ENCODE results near the gene PODXL2.

DNA sequence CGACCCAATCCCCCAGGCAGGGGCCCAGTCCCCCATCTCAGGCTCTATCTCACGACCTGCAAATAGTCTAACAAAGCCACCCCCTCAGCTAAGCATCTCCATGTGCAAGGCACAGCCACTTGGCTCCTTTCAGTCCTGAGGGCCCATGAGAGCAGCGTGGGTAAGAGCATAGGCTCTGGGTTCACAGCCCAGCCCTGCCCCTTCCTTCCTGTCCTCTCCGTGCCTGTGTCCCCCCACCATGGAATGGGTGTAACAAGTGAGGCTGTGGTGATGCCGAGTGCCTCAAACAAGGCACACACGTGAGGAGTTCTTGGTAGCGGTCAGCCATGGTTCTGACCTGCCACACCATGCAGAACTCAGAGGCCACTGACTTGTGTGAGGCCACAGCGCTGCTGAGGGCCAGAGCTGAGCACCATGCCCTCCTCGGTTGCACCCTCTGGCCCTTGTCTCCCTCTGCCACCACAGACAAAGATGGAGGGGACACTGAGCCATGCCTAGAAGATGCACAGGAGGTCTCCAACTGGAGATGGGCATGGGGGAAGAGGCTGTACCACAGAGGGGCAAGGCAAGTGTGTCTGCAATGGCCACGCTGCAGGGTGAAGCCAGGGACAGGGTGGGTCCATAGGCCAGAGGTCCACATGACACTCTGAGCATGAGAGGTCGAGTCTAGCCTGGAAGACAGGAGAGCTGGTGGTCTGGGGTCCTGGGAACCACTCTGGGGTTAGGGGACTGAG, 48.5 kb upstream of the PODXL2 start:
- no peak for TF ChIP-seq POLR2A (IDR thresholded peaks at IDR 0.05)
- TF ChIP-seq, protein P1, sequence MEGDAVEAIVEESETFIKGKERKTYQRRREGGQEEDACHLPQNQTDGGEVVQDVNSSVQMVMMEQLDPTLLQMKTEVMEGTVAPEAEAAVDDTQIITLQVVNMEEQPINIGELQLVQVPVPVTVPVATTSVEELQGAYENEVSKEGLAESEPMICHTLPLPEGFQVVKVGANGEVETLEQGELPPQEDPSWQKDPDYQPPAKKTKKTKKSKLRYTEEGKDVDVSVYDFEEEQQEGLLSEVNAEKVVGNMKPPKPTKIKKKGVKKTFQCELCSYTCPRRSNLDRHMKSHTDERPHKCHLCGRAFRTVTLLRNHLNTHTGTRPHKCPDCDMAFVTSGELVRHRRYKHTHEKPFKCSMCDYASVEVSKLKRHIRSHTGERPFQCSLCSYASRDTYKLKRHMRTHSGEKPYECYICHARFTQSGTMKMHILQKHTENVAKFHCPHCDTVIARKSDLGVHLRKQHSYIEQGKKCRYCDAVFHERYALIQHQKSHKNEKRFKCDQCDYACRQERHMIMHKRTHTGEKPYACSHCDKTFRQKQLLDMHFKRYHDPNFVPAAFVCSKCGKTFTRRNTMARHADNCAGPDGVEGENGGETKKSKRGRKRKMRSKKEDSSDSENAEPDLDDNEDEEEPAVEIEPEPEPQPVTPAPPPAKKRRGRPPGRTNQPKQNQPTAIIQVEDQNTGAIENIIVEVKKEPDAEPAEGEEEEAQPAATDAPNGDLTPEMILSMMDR (IDR thresholded peaks at IDR 0.05): no peak

Measured in uterus (tissue), 2 donors.